Gastrocnemius medialis (tissue), 4 donors: ENCODE data around the gene DMBX1. TPM values are rescaled to one million over a fixed set of nuclear protein-coding genes. Genes with fewer than 3 reads are reported as not detected.

Experiments
- ATAC-seq, 2 donors: fragments of 150-250 bp; one replicate each; pipeline ENCODE4 v1.9.1; 2016
- DNase-seq, 2 donors: peaks; one replicate each; pipeline ENCODE4 v3.0.0-alpha.2; 2019
- H3K27ac ChIP-seq, 4 donors: fragments of 200-600 bp; sonication (generic); 1 replicate in 1 of 4; 2 replicates in 3 of 4; pipeline ENCODE4 v1.5.1; 2016 to 2018; ENCODE audit warnings: mild to moderate bottlenecking in 2 of 4, moderate library complexity in 1 of 4
- H3K27me3 ChIP-seq, 3 donors: fragments of 200-600 bp; sonication (generic) in 2 of 3; 1 replicate in 1 of 3; 2 replicates in 2 of 3; pipeline versions ENCODE4 v1.5.1 to v1.6.0; 2016 to 2019; ENCODE audit warnings: mild to moderate bottlenecking in 1 of 3, moderate library complexity in 1 of 3
- H3K36me3 ChIP-seq, 2 donors: fragments of 200-600 bp; sonication (generic) in 1 of 2; one replicate each; pipeline ENCODE4 v1.5.1; 2017 to 2018
- H3K4me1 ChIP-seq, 2 donors: fragments of 200-600 bp; sonication (generic) in 1 of 2; one replicate each; pipeline ENCODE4 v1.5.1; 2016 to 2017; ENCODE audit warnings: mild to moderate bottlenecking in 2 of 2
- H3K4me3 ChIP-seq, 4 donors: fragments of 200-600 bp; sonication (generic) in 3 of 4; 1 replicate in 1 of 4; 2 replicates in 3 of 4; pipeline ENCODE4 v1.5.1; 2016 to 2019; ENCODE audit warnings: mild to moderate bottlenecking in 2 of 4
- H3K9me3 ChIP-seq, 3 donors: fragments of 200-600 bp; sonication (generic) in 2 of 3; 1 replicate in 1 of 3; 2 replicates in 2 of 3; pipeline ENCODE4 v1.5.1; 2016 to 2019
- POLR2A ChIP-seq, 2 donors: fragments of 450-650 bp; IDR thresholded peaks; one replicate each; pipeline ENCODE4 v1.6.1; 2017; ENCODE audit warnings: antibody characterized with exemption in 2 of 2, mild to moderate bottlenecking in 2 of 2, moderate library complexity in 2 of 2
- in situ Hi-C, 4 donors: fragments of 200-750 bp; cut with MboI; loops; one replicate each; pipeline versions ENCODE4 v1.15.0 to v1.8.0; 2017; ENCODE audit warnings: low sequenced_read_pairs in 4 of 4
- intact Hi-C: fragments of 100-400 bp; cut with DNase I; formaldehyde crosslinking; loops from one replicate; pipeline ENCODE4 v1.15.1; 2023; ENCODE audit warnings: low total_unique reads
- total RNA-seq, 4 donors: library from RNA; depleted of rRNA; stranded (reverse); fragments of >200 nt; gene quantifications; one replicate each; pipeline versions ENCODE4 v1.1.0 to v1.2.3, GENCODE V29; 2016
- TF ChIP-seq, protein P1 (sequence below), 5 experiments: fragments of 450-650 bp in 3 of 5; fragments of 200-600 bp in 2 of 5; sonication (generic) in 2 of 5; IDR thresholded peaks in 4 of 5; conservative IDR thresholded peaks in 1 of 5; 1 replicate in 4 of 5; 2 replicates in 1 of 5; pipeline ENCODE4 v1.5.1; 2016 to 2019; ENCODE audit warnings: antibody characterized with exemption in 5 of 5, mild to moderate bottlenecking in 3 of 5, moderate library complexity in 3 of 5

DMBX1 gene
- total RNA-seq, 4 donors from 2014 or later, result not detected

DNA sequence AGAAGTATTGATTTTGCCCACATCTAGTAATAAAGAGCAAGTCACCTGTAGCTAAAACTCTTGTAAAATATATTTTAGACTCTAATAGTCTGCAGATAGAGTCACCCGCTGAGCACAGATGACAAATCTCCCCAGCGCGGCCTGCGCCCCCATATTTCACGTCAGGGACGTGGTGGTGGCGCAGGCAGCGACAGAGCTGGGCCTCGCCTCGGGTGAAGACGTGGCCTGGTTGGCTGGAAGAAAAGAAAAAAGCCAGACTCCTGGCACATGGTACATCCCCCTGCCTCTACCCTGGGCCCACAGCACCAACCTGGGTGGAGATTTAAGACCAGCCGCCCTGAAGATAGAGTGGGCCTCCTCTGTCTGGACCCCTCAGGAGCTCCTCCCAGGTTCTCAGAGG, 6.0 kb upstream of the DMBX1 start:
- H3K27me3 ChIP-seq, result peaks cover 38 to 54% (median 47%) of the 10 kb centered on the region in 3 donors
- no peak for ATAC-seq
- in situ Hi-C loops, result no loop called here

DNA sequence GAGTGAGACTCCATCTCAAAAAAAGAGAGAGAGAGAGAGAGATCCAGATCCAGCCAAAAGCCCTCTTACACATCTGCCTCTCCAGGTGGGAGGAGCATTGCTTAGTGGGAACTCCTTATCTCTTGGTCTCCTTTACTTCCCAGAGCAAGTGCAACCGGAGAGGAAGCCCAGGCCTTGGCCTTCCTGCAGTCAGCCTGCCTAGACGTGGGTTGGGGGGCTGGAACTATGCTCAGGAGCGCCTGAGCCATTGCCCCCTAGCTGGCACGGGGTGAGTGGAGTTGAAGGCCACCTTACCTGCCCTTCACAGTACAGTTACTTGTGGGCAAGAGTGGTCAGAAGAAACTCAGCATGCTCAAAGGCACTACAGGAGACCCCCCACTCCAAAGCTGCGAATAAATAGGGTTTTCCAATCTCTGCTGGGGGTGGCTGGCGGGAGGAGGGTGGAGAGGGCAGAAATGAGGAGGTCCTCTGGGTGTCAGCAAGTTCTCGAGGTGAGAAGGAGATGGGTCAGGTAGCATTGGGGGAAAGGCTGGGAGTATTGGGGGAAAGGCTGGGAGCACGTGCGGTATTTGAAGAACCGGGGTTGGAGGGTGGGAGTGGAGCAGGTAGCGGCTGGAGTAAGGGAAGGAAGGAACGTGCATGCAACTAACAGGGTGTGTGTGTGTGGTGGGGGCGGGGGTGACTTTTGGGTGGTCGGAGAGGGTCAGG, 4.7 kb upstream of the DMBX1 start:
- intact Hi-C loops, result no loop called here
- Histone ChIP-seq H3K27me3 (peaks cover 50 to 65% (median 61%) of the 10 kb centered on the region in 3 donors), H3K9me3 (no peaks in the 10 kb centered on the region)

More for the DNA sequence above, 6.0 kb upstream of the DMBX1 start:
- DNase-seq, result no peak
- Histone ChIP-seq H3K9me3 (no peaks in the 10 kb centered on the region), H3K4me1 (no peaks in the 10 kb centered on the region), H3K4me3 (no peak overlapping the region), H3K36me3 (no peaks in the 10 kb centered on the region), H3K27ac (no peak overlapping the region)
- intact Hi-C loops, result no loop called here
- TF ChIP-seq, protein P1, sequence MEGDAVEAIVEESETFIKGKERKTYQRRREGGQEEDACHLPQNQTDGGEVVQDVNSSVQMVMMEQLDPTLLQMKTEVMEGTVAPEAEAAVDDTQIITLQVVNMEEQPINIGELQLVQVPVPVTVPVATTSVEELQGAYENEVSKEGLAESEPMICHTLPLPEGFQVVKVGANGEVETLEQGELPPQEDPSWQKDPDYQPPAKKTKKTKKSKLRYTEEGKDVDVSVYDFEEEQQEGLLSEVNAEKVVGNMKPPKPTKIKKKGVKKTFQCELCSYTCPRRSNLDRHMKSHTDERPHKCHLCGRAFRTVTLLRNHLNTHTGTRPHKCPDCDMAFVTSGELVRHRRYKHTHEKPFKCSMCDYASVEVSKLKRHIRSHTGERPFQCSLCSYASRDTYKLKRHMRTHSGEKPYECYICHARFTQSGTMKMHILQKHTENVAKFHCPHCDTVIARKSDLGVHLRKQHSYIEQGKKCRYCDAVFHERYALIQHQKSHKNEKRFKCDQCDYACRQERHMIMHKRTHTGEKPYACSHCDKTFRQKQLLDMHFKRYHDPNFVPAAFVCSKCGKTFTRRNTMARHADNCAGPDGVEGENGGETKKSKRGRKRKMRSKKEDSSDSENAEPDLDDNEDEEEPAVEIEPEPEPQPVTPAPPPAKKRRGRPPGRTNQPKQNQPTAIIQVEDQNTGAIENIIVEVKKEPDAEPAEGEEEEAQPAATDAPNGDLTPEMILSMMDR (IDR thresholded peaks at IDR 0.05 in 4 of 5, conservative IDR thresholded peaks at IDR 0.05 in 1 of 5), result no peak

DNA sequence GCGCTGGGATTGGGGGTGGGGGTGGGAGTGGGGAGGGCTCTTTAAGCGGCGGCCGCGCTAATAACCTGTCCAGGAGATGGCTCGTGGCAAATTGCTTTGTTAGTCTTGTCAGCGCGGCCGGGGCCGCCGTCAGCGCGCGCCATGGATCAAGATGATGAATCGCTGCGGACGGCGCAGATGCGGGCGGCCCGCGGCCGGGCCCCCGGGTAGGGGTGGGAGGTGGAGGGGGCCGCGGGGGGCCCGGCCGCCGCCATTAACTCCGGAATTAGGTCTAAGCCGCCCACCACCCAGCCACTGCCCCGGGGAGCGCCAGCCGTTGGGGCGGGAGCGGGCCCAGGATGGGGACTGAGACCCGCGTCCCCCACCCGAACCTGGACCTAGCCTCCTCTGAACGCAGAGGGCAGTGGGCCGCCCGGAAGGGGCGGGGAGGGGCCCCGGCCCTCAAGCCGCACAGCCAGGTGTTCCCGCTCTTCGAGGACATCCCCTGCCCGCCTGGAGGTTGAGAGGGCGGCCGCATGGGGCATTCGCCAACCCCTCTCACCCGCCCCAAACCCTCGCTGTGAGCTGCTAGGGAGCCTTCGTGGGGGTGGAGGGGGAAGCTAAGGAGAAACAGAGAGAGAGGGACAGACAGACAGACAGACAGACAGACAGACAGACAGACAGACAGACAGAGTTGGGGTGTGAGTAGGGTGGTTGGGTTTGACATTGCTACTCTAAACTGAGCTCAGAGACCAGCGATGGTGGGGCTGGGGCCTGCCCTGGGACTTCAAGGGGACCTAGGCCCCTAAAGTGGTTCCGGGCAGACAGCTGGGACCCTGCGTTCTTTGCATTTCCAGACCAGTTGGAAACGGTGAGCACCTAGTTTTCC, 3.8 kb upstream of the DMBX1 start:
- TF ChIP-seq, protein P1 (IDR thresholded peaks at IDR 0.05 in 4 of 5, conservative IDR thresholded peaks at IDR 0.05 in 1 of 5), result no peak
- no peak for TF ChIP-seq POLR2A (IDR thresholded peaks at IDR 0.05)
- H3K9me3 ChIP-seq, result no peaks in the 10 kb centered on the region
- H3K4me1 ChIP-seq, result peaks cover 8% of the 10 kb centered on the region in 2 donors
- H3K27me3 ChIP-seq, result peaks cover 59 to 74% (median 69%) of the 10 kb centered on the region in 3 donors
- intact Hi-C loops (no loop called here), in situ Hi-C loops (no loop called here)
- no peak for DNase-seq
- no peak overlapping the region for H3K27ac ChIP-seq
- H3K36me3 ChIP-seq, result no peaks in the 10 kb centered on the region
- no peak for ATAC-seq
- H3K4me3 ChIP-seq, result no peak overlapping the region

More for the DNA sequence above, 4.7 kb upstream of the DMBX1 start:
- in situ Hi-C loops, result no loop called here
- H3K36me3 ChIP-seq, result no peaks in the 10 kb centered on the region
- DNase-seq (no peak), ATAC-seq (no peak)
- H3K4me3 ChIP-seq, result no peak overlapping the region
- TF ChIP-seq, protein P1 (IDR thresholded peaks at IDR 0.05 in 4 of 5, conservative IDR thresholded peaks at IDR 0.05 in 1 of 5), result no peak
- TF ChIP-seq POLR2A (IDR thresholded peaks at IDR 0.05), result no peak
- peaks cover 0 to 2% of the 10 kb centered on the region in 2 donors for H3K4me1 ChIP-seq
- H3K27ac ChIP-seq, result no peak overlapping the region

DNA sequence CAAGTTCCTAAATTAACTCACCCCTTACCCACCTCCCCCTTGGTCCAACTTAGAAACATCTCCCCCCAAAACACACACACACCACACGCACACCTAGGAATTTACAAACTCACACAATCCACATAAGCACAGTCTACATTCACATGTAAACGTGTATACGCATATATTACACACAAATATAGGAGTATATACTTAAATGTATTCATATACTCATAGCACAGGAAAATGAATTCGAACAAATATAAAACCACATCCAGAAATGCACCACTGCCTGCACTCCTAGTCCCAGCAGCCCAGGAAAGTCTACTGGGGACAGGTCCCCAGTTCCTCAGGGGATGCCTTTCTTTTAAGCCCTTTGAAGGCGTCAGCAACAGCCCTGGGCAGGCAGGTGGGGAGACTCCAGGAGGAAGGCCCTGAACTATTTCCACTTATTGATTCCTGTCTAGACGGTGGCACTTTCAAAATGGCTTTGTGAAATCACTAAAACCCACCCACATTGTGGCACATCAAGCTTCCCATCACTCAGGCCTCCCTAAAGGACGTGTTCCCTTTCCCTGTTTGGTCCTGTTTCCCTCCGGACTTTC, 3.1 kb upstream of the DMBX1 start:
- no peak for DNase-seq
- Histone ChIP-seq H3K27ac (no peak overlapping the region), H3K27me3 (peaks cover 66 to 81% (median 76%) of the 10 kb centered on the region in 3 donors), H3K9me3 (no peaks in the 10 kb centered on the region), H3K4me3 (no peak overlapping the region), H3K36me3 (no peaks in the 10 kb centered on the region), H3K4me1 (peaks cover 8 to 9% of the 10 kb centered on the region in 2 donors)
- ATAC-seq, result no peak
- in situ Hi-C loops (no loop called here), intact Hi-C loops (no loop called here)
- no peak for TF ChIP-seq POLR2A (IDR thresholded peaks at IDR 0.05)
- TF ChIP-seq, protein P1 (IDR thresholded peaks at IDR 0.05 in 4 of 5, conservative IDR thresholded peaks at IDR 0.05 in 1 of 5), result no peak
